DLD1 (cell line): ENCODE data around the gene FAM110C.
"Not testable (repeated sequence)": the region's sequence is repeated elsewhere in the genome, so short reads cannot be mapped to it uniquely, and the experiment has no call there.

Experiments
- in situ Hi-C: cut with HindIII; loops from 2 replicates; pipeline ENCODE4 v1.10.0; 2017; ENCODE audit warnings: low sequenced_read_pairs

Gene FAM110C

DNA sequence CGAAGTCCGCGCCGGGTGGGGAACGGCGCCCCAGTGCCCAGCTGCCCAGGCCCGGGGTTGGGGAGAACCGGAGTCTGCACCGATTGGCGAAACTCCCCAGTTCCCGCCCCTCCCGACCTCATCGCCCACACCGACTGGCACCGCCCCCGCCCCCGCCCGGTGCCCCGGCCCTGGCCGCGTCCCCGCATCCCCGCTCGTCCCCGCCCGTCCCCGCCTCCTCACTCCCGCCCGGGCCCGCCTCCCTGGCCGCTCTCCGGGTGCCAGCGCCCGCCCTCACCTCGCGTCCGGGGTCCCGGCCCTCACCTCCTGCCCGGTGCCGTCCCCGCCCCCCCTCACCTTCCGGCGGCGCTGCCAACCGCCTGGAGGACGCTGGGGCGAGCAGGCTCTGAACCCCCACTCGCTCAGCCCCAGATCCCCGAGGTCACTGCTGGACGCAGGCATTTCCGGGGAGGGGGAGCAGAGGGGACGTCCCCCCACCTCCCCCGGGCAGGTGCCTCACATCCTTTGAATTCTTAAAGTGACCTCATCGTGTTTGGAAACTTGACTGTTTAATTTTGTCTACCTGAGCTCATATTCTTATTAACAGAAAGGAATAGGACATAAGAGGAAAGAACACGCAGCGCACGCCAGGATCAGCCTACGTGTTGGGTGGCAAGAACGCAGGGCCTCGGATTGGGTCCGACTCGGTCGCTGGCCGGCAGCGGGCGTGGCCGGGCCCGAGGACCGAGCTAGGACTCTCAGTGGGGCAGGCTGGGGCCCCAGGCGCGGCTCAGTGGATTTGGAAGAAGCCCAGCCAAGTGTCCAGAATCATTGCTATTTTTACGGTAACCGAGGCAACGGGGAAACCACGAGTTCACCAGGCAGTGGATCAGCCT lies at the start of gene FAM110C:
TSS of gene FAM110C (minus strand) at position 35 of the 875 bp plus-strand sequence. CDS start 120 bp downstream, outside the sequence.
- in situ Hi-C loops, result no loop called here

DNA sequence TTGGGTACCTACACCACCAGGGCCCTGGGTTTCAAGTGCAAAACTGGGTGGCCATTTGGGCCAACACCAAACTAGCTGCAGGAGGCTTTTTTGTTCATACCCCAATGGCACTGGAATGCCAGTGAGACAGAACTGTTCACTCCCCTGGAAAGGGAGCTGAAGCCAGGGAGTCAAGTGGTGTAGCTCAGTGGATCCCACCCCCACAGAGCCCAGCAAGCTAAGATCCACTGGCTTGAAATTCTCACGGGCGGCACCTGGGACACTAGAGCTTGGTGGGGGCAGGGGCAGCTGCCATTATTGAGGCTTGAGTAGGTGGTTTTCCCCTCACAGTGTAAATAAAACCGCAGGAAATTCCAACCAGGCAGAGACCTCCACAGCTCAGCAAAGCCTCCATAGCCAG lies 46.0 kb upstream of the FAM110C start:
- in situ Hi-C loops, result no loop called here

- in situ Hi-C loops, result no loop called here
These were observed 44.5 kb upstream of the FAM110C start for GRCh38 chr2:90645-91312.

- in situ Hi-C loops, result no loop called here
These were observed 39.5 kb upstream of the FAM110C start for GRCh38 chr2:85761-86160.

GRCh38 chr2:84121-84520 lies 37.8 kb upstream of the FAM110C start:
- in situ Hi-C loops, result no loop called here

GRCh38 chr2:80971-81736 lies 34.8 kb upstream of the FAM110C start:
- in situ Hi-C loops, result no loop called here

DNA sequence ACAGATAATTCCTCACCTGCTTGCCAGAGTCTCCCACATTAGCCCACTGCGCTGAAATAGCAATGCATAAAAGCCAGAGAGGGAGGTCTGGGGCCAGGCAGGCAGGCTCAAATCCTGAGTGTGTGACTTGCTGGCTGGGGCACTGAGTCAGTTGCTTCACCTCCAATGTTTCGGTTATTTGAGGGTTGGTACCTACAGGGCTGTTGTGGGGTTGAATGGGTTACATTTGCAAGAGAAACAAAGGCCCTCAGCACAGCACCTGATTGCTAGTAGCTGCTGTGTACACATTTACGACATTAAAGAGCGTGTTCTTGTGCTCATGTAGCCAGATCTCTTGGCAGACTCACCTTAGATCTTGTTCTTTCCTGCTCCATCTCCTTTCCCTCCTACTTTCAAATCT lies 34.1 kb upstream of the FAM110C start:
- in situ Hi-C loops, result no loop called here

GRCh38 chr2:71309-72035 lies 25.2 kb upstream of the FAM110C start:
- in situ Hi-C loops, result no loop called here

GRCh38 chr2:69366-70344 lies 23.4 kb upstream of the FAM110C start:
- in situ Hi-C loops, result no loop called here

- in situ Hi-C loops, result not testable (repeated sequence)
These were observed 22.3 kb upstream of the FAM110C start for GRCh38 chr2:68637-69036.

- in situ Hi-C loops, result no loop called here
These were observed 20.5 kb upstream of the FAM110C start for GRCh38 chr2:66853-67252.

- in situ Hi-C loops, result no loop called here
These were observed 18.8 kb upstream of the FAM110C start for GRCh38 chr2:65121-65520.

DNA sequence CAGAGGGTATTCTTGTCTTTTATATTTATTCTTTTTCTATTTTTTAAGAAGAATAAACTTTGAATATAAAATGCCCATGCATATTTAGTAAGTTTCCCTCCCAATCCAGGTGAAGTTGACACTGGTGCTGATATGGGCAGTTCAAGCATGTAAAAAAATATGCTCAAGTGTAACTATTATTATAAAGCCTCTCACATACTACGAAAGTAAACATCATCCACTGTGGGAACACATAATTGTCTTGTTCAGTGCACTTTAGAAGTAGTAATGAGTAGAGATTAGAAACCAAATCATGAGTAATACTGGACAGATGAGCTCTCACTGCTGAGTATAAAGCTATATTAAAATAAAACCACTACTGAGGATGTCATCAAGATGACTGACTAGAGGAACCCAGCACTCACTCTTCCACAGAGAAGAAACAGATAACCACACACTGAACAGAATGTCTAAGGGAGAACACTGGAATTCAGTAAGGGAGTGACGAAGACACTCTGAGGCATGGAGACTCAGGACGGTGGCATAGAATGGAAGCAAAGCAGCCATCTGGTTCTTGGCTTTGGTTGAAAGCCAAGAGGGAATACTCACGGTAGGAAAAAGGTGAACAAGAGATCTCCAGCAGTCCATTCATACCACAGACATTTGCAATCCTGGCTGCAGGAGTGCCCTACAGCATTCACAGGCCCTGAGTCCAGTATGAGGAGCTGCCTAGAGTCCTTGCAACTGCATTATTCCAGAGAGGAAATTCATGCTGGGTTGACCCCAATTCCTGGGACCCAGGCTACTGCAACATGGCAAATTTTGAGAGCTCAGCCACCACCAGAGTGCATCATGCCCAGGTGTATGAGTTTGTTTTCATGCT lies 9.5 kb upstream of the FAM110C start:
- in situ Hi-C loops, result no loop called here

DNA sequence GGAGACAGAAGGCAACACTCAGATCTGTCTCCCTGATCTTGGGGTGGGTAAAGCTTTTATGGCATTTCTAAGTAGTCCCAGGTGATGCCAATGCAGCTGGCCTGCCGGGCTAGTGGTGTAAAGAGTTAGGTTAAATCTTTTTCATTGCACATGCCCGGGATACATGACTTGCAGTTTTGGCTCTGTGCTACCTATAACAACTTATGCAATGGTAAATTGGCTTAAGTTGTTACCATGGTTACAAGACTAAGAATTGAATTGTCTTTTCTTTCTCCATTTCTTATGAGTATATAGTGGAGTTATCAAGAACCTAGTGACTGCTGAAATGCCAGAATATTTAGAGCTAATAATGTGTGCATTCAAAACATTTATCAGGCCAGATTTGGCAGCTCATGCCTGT lies 5.3 kb upstream of the FAM110C start:
- in situ Hi-C loops, result no loop called here

GRCh38 chr2:47737-48136 lies 1.4 kb upstream of the FAM110C start:
- in situ Hi-C loops, result no loop called here

DNA sequence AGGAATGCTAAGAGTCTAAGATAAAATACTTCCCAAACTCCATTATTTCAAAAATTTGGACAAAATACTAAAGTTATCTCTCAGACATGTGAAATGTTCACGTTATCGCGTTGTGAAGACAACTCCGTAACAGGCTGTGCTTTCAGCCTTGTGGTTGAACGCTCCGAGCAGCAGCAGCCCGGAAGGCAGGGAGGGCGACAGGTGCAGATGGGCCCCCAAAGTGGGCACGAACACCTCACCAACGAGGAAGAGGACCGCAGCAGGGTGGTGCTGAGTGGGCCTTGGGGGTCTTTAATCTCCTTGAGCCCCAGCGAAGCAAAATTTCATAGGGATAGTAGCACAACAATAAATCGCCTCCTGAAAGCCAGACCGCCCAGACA lies 1.0 kb upstream of the FAM110C start:
- in situ Hi-C loops, result no loop called here

GRCh38 chr2:46131-46470 lies 204 bp downstream of the FAM110C start:
- in situ Hi-C loops, result no loop called here

GRCh38 chr2:45342-46130 lies 769 bp downstream of the FAM110C start:
- in situ Hi-C loops, result no loop called here
